B cell (primary cell): ENCODE measurements around the gene SLAMF9.

ENCODE experiments used
- CTCF ChIP-seq: fragments of 200-600 bp; IDR thresholded peaks from one replicate; pipeline ENCODE4 v1.8.0; 2022; ENCODE audit warnings: antibody characterized with exemption, mild to moderate bottlenecking
- EZH2 ChIP-seq: IDR thresholded peaks from 2 replicates; pipeline ENCODE4 v1.6.1; 2012; ENCODE audit warnings: borderline replicate concordance, low read depth, mild to moderate bottlenecking, moderate library complexity, low read length; ENCODE audit not compliant: insufficient read depth, poor library complexity, severe bottlenecking

GRCh38 chr1:159939678-159940002, 14.4 kb downstream of the SLAMF9 start:
- TF ChIP-seq CTCF = no peak
- TF ChIP-seq EZH2 = no peak
